Lower leg skin (tissue), 3 donors: ENCODE data around the gene DAGLB.

Experiments used
- POLR2A ChIP-seq, 2 donors: fragments of 450-650 bp; IDR thresholded peaks; one replicate each; pipeline ENCODE4 v1.6.1; 2016 to 2017; ENCODE audit warnings: antibody characterized with exemption in 2 of 2, mild to moderate bottlenecking in 1 of 2, moderate library complexity in 1 of 2
- TF ChIP-seq, protein P1 (sequence below), 3 donors: fragments of 450-650 bp; IDR thresholded peaks; one replicate each; pipeline ENCODE4 v1.5.1; 2016; ENCODE audit warnings: antibody characterized with exemption in 3 of 3, mild to moderate bottlenecking in 3 of 3, moderate library complexity in 2 of 3

DNA sequence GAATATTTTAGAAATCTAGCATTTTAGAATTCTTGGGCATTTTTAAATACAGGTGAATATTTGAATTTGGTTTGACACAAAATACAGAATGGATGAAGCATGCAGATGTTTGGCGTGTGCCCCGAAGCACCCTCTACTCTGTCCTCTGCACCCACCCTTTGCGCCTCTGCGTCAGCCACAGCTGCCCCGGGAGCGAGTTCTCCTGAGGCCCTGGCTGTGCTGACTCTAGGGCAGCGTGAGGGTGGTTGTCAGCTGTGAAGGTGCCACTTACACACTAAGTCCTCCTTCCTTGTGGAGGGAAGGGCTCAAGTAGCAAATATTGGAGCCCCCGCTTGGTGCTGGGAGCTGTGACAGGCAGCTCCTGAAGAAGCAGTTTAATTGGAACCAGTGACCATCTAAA lies 48.4 kb downstream of the DAGLB start:
- TF ChIP-seq, protein P1, sequence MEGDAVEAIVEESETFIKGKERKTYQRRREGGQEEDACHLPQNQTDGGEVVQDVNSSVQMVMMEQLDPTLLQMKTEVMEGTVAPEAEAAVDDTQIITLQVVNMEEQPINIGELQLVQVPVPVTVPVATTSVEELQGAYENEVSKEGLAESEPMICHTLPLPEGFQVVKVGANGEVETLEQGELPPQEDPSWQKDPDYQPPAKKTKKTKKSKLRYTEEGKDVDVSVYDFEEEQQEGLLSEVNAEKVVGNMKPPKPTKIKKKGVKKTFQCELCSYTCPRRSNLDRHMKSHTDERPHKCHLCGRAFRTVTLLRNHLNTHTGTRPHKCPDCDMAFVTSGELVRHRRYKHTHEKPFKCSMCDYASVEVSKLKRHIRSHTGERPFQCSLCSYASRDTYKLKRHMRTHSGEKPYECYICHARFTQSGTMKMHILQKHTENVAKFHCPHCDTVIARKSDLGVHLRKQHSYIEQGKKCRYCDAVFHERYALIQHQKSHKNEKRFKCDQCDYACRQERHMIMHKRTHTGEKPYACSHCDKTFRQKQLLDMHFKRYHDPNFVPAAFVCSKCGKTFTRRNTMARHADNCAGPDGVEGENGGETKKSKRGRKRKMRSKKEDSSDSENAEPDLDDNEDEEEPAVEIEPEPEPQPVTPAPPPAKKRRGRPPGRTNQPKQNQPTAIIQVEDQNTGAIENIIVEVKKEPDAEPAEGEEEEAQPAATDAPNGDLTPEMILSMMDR (IDR thresholded peaks at IDR 0.05) = no peak
- no peak for TF ChIP-seq POLR2A (IDR thresholded peaks at IDR 0.05)
